OCI-LY3 (cell line): ENCODE data around the gene INCA1.
A peak's percentile ranks its signal among the peaks of the same experiment; 100 is the strongest.

ENCODE experiments used
- H2AFZ ChIP-seq: fragments of 200-600, 300-600 bp; shearing (Covaris generic); 2 replicates; pipeline ENCODE4 v1.6.0; 2014; ENCODE audit warnings: antibody characterized with exemption, low read depth, low read length
- H3K27ac ChIP-seq: fragments of 200-600, 300-600 bp; sonication (generic); 2 replicates; pipeline ENCODE4 v1.5.1; 2014; ENCODE audit warnings: mild to moderate bottlenecking, low read length, moderate library complexity, mixed read lengths
- H3K27me3 ChIP-seq: fragments of 200-600, 300-600 bp; sonication (generic); 2 replicates; pipeline ENCODE4 v1.6.1; 2014; ENCODE audit warnings: low read depth, low read length, mixed read lengths
- H3K36me3 ChIP-seq: fragments of 200-600, 300-600 bp; sonication (generic); replicated peaks from 2 replicates; pipeline ENCODE3; 2014; ENCODE audit warnings: low read depth, low read length, mixed read lengths
- H3K4me1 ChIP-seq: fragments of 300-600, 200-600 bp; sonication (generic); 2 replicates; pipeline ENCODE4 v1.6.1; 2014; ENCODE audit warnings: low read length, mixed read lengths
- H3K4me2 ChIP-seq: fragments of 200-600, 300-600 bp; sonication (generic); 2 replicates; pipeline ENCODE4 v1.6.1; 2014; ENCODE audit warnings: low read length, mixed read lengths
- H3K4me3 ChIP-seq: fragments of 300-600, 200-600 bp; sonication (generic); 2 replicates; pipeline ENCODE4 v1.5.1; 2014; ENCODE audit warnings: antibody characterized with exemption, mild to moderate bottlenecking, low read length, moderate library complexity
- H3K79me2 ChIP-seq: fragments of 300-600, 200-600 bp; shearing (Covaris generic); 2 replicates; pipeline ENCODE4 v1.6.1; 2014; ENCODE audit warnings: mild to moderate bottlenecking, low read length, mixed read lengths
- H3K9ac ChIP-seq: fragments of 300-600, 200-600 bp; shearing (Covaris generic); 2 replicates; pipeline ENCODE4 v1.6.0; 2014; ENCODE audit warnings: mild to moderate bottlenecking, low read length, moderate library complexity
- H3K9me3 ChIP-seq: fragments of 200-600, 300-600 bp; shearing (Covaris generic); 2 replicates; pipeline ENCODE4 v1.6.1; 2014; ENCODE audit warnings: low read length, mixed read lengths; ENCODE audit not compliant: insufficient read depth
- H4K20me1 ChIP-seq: fragments of 200-600, 300-600 bp; sonication (generic); 2 replicates; pipeline ENCODE4 v1.6.1; 2016; ENCODE audit warnings: low read length, mixed read lengths; ENCODE audit not compliant: insufficient read depth
- CTCF ChIP-seq: fragments of 200-600, 300-600 bp; sonication (generic); IDR thresholded peaks from 2 replicates; pipeline ENCODE4 v1.5.1; 2014; ENCODE audit warnings: antibody characterized with exemption, low read length, low read depth
- EZH2phosphoT487 ChIP-seq: fragments of 200-600 bp; shearing (Covaris generic); IDR thresholded peaks from 2 replicates; pipeline ENCODE4 v1.6.1; 2018; ENCODE audit warnings: antibody characterized with exemption, mixed run types, low read depth

INCA1 gene

GRCh38 chr17:4997302-4998026, at the start of gene INCA1, which contains the start of gene KIF1C:
Gene INCA1 (minus strand): TSS chr17:4997522. CDS start chr17:4994437, 3,085 bp downstream.
Gene KIF1C (plus strand): TSS chr17:4997950. CDS start chr17:5000247, 2,297 bp downstream.
- Histone ChIP-seq H3K4me1 (peaks cover 13% of the 10 kb centered on the region), H3K79me2 (peaks cover 24% of the 10 kb centered on the region), H2AFZ (no peak within 1 kb of the TSS), H3K4me2 (peak within 1 kb of the TSS; percentile 90), H3K36me3 (peaks cover 17% of the 10 kb centered on the region), H3K9me3 (no peaks in the 10 kb centered on the region), H3K27ac (peak within 1 kb of the TSS; percentile 70), H3K27me3 (no peaks in the 10 kb centered on the region), H4K20me1 (no peaks in the 10 kb centered on the region), H3K4me3 (peak within 1 kb of the TSS; percentile 100), H3K9ac (peak within 1 kb of the TSS; percentile 99)
- TF ChIP-seq CTCF (no peak), EZH2phosphoT487 (no peak)

- no peak for TF ChIP-seq CTCF
- Histone ChIP-seq H3K4me1 (no peaks in the 10 kb centered on the region), H3K9ac (no peak overlapping the region), H4K20me1 (no peaks in the 10 kb centered on the region), H3K36me3 (no peaks in the 10 kb centered on the region), H3K4me2 (no peak overlapping the region), H3K27ac (no peak overlapping the region), H3K79me2 (no peaks in the 10 kb centered on the region), H3K4me3 (no peak overlapping the region), H3K27me3 (no peaks in the 10 kb centered on the region), H2AFZ (no peak overlapping the region), H3K9me3 (no peaks in the 10 kb centered on the region)
These were observed 48.2 kb upstream of the INCA1 start for GRCh38 chr17:5045496-5045895.

GRCh38 chr17:5044630-5045029, 47.3 kb upstream of the INCA1 start:
- no peak overlapping the region for H2AFZ ChIP-seq
- H3K4me2 ChIP-seq, result no peak overlapping the region
- no peak for TF ChIP-seq CTCF
- no peak overlapping the region for H3K4me3 ChIP-seq
- H3K9ac ChIP-seq, result no peak overlapping the region
- no peak overlapping the region for H3K27ac ChIP-seq
- H3K27me3 ChIP-seq, result no peaks in the 10 kb centered on the region
- H3K4me1 ChIP-seq, result no peaks in the 10 kb centered on the region
- no peaks in the 10 kb centered on the region for H3K79me2 ChIP-seq
- no peaks in the 10 kb centered on the region for H3K36me3 ChIP-seq
- H3K9me3 ChIP-seq, result no peaks in the 10 kb centered on the region
- no peaks in the 10 kb centered on the region for H4K20me1 ChIP-seq

GRCh38 chr17:5043524-5043923, 46.2 kb upstream of the INCA1 start:
- H3K79me2 ChIP-seq, result no peaks in the 10 kb centered on the region
- no peaks in the 10 kb centered on the region for H3K4me1 ChIP-seq
- no peaks in the 10 kb centered on the region for H3K27me3 ChIP-seq
- no peak overlapping the region for H2AFZ ChIP-seq
- H3K36me3 ChIP-seq, result no peaks in the 10 kb centered on the region
- H3K4me3 ChIP-seq, result no peak overlapping the region
- no peaks in the 10 kb centered on the region for H3K9me3 ChIP-seq
- H4K20me1 ChIP-seq, result no peaks in the 10 kb centered on the region
- H3K4me2 ChIP-seq, result no peak overlapping the region
- TF ChIP-seq CTCF (no peak), EZH2phosphoT487 (no peak)
- no peak overlapping the region for H3K27ac ChIP-seq
- no peak overlapping the region for H3K9ac ChIP-seq
